H1 (cell line): ENCODE results near the gene SLC17A4. TPM values are rescaled to one million over a fixed set of nuclear protein-coding genes. Genes with fewer than 3 reads are reported as not detected.

Experiments
- CTCF ChIA-PET: fragments of 300-600 bp; sonication (Branson Sonifier 250); formaldehyde crosslinking; loops from one replicate; lab custom pipeline; 2021; ENCODE audit not compliant: partially characterized antibody; lab: Charles Lee
- POLR2A ChIA-PET: fragments of 300-600 bp; sonication (Branson Sonifier 250); formaldehyde crosslinking; loops from one replicate; lab custom pipeline; 2021; ENCODE audit warnings: inconsistent platforms; ENCODE audit not compliant: partially characterized antibody; lab: Charles Lee
- DNase-seq, 2 experiments: peaks; one replicate each; pipeline versions ENCODE4 v3.0.0 to v3.0.0-alpha.2; 2010 to 2022; ENCODE audit warnings: low spot score in 2 of 2, low read depth in 1 of 2, mixed read lengths in 1 of 2
- FAIRE-seq: peaks from 2 replicates; lab custom pipeline; 2011; peaks lifted over from hg19 to GRCh38; lab: Jason Lieb, UNC
- H2AFZ ChIP-seq: 2 replicates; pipeline ENCODE4 v1.8.1; 2012; ENCODE audit warnings: low read length, inconsistent platforms
- H2AK5ac ChIP-seq: 2 replicates; pipeline ENCODE4 v1.6.1; 2013; ENCODE audit warnings: low read depth, low read length
- H2BK120ac ChIP-seq: replicated peaks from 2 replicates; pipeline ENCODE3; 2013; ENCODE audit warnings: low read depth, low read length, inconsistent platforms
- H2BK12ac ChIP-seq: 2 replicates; pipeline ENCODE4 v1.6.1; 2013; ENCODE audit warnings: low read depth, low read length
- H2BK15ac ChIP-seq: 2 replicates; pipeline ENCODE4 v1.6.1; 2013; ENCODE audit warnings: low read length
- H2BK20ac ChIP-seq: 2 replicates; pipeline ENCODE4 v1.6.1; 2013; ENCODE audit warnings: low read length
- H2BK5ac ChIP-seq: 2 replicates; pipeline ENCODE4 v1.6.1; 2013; ENCODE audit warnings: low read depth, low read length
- H3K14ac ChIP-seq: 2 replicates; pipeline ENCODE4 v1.6.1; 2013; ENCODE audit warnings: inconsistent platforms; ENCODE audit not compliant: insufficient read length
- H3K18ac ChIP-seq: 2 replicates; pipeline ENCODE4 v1.6.1; 2013; ENCODE audit warnings: low read length; ENCODE audit errors: extremely low read depth
- H3K23ac ChIP-seq: 2 replicates; pipeline ENCODE4 v1.6.1; 2013; ENCODE audit warnings: inconsistent platforms; ENCODE audit not compliant: insufficient read length
- H3K23me2 ChIP-seq: 2 replicates; pipeline ENCODE4 v1.6.1; 2013; ENCODE audit warnings: low read depth, low read length
- H3K27ac ChIP-seq: 2 replicates; pipeline ENCODE4 v1.6.1; 2011; ENCODE audit warnings: low read depth, low read length, inconsistent platforms
- H3K27me3 ChIP-seq, 4 experiments: replicated peaks in 1 of 4; 1 replicate in 1 of 4; 2 replicates in 3 of 4; pipeline versions ENCODE4 v1.6.1 to v1.8.1; 2011 to 2013; ENCODE audit warnings: low read length in 3 of 4, mild to moderate bottlenecking in 3 of 4, inconsistent platforms in 2 of 4, mixed read lengths in 2 of 4, moderate library complexity in 1 of 4; ENCODE audit not compliant: control insufficient read depth in 3 of 4, insufficient read depth in 3 of 4; ENCODE audit errors: extremely low read depth in 1 of 4
- H3K36me3 ChIP-seq, 4 experiments: 2 replicates each; pipeline versions ENCODE4 v1.6.1 to v1.8.1; 2011 to 2013; ENCODE audit warnings: mild to moderate bottlenecking in 4 of 4, low read length in 3 of 4, moderate library complexity in 2 of 4, control low read depth in 1 of 4, inconsistent platforms in 1 of 4; ENCODE audit not compliant: insufficient read depth in 4 of 4, control insufficient read depth in 2 of 4
- H3K4ac ChIP-seq: replicated peaks from 2 replicates; pipeline ENCODE3; 2013; ENCODE audit warnings: low read length, low read depth, mixed read lengths, inconsistent platforms; ENCODE audit not compliant: insufficient read length
- H3K4me1 ChIP-seq, 4 experiments: replicated peaks in 1 of 4; 1 replicate in 1 of 4; 2 replicates in 3 of 4; pipeline versions ENCODE4 v1.6.1 to v1.8.1; 2011 to 2013; ENCODE audit warnings: low read length in 3 of 4, inconsistent platforms in 2 of 4, mixed read lengths in 1 of 4; ENCODE audit not compliant: insufficient read depth in 4 of 4, control insufficient read depth in 3 of 4
- H3K4me2 ChIP-seq, 2 experiments: 2 replicates each; pipeline versions ENCODE4 v1.6.1 to v1.8.1; 2011 to 2013; ENCODE audit warnings: low read depth in 2 of 2, low read length in 2 of 2, control low read depth in 1 of 2, inconsistent platforms in 1 of 2, mild to moderate bottlenecking in 1 of 2; ENCODE audit not compliant: insufficient read depth in 1 of 2
- H3K4me3 ChIP-seq, 4 experiments: fragments of 200-600, 300-600 bp in 1 of 4; sonication (generic), shearing (Covaris generic), sonication (Bioruptor Twin) in 1 of 4; 2 replicates each; pipeline versions ENCODE4 v1.5.1 to v1.8.1; 2011 to 2016; ENCODE audit warnings: low read length in 4 of 4, low read depth in 3 of 4, control low read depth in 2 of 4, inconsistent platforms in 2 of 4, mild to moderate bottlenecking in 2 of 4, mixed read lengths in 1 of 4, moderate library complexity in 1 of 4; ENCODE audit not compliant: insufficient read depth in 2 of 4; ENCODE audit errors: extremely low read depth in 1 of 4
- H3K56ac ChIP-seq: replicated peaks from 2 replicates; pipeline ENCODE3; 2013; ENCODE audit warnings: low read depth, mild to moderate bottlenecking, mixed read lengths, low read length, inconsistent platforms; ENCODE audit not compliant: insufficient read length
- H3K79me1 ChIP-seq: 2 replicates; pipeline ENCODE4 v1.6.1; 2013; ENCODE audit warnings: low read depth, low read length, control low read depth
- H3K79me2 ChIP-seq, 2 experiments: 2 replicates each; pipeline versions ENCODE4 v1.6.1 to v1.8.1; 2012 to 2013; ENCODE audit warnings: low read length in 2 of 2, mild to moderate bottlenecking in 2 of 2, inconsistent platforms in 1 of 2; ENCODE audit not compliant: insufficient read depth in 2 of 2, control insufficient read depth in 1 of 2
- H3K9ac ChIP-seq, 4 experiments: replicated peaks in 1 of 4; 1 replicate in 1 of 4; 2 replicates in 3 of 4; pipeline versions ENCODE4 v1.6.1 to v1.8.1; 2011 to 2013; ENCODE audit warnings: low read depth in 3 of 4, low read length in 3 of 4, control low read depth in 2 of 4, mild to moderate bottlenecking in 2 of 4, moderate library complexity in 2 of 4, inconsistent platforms in 1 of 4; ENCODE audit errors: extremely low read depth in 1 of 4
- H3K9me3 ChIP-seq, 2 experiments: 2 replicates each; pipeline versions ENCODE4 v1.6.1 to v1.8.1; 2012 to 2013; ENCODE audit warnings: mild to moderate bottlenecking in 2 of 2, moderate library complexity in 2 of 2, control low read depth in 1 of 2, inconsistent platforms in 1 of 2, low read depth in 1 of 2, low read length in 1 of 2, mixed read lengths in 1 of 2; ENCODE audit not compliant: insufficient read depth in 2 of 2
- H4K20me1 ChIP-seq, 2 experiments: replicated peaks in 1 of 2; 2 replicates each; pipeline versions ENCODE3 to v1.8.1; 2011 to 2013; ENCODE audit warnings: inconsistent platforms in 2 of 2, low read length in 2 of 2, mild to moderate bottlenecking in 1 of 2; ENCODE audit not compliant: insufficient read depth in 2 of 2, control insufficient read depth in 1 of 2
- H4K5ac ChIP-seq: 2 replicates; pipeline ENCODE4 v1.6.1; 2013; ENCODE audit warnings: low read length, low read depth, mixed read lengths, inconsistent platforms; ENCODE audit not compliant: insufficient read length
- H4K8ac ChIP-seq: 2 replicates; pipeline ENCODE4 v1.8.0; 2013; ENCODE audit warnings: mild to moderate bottlenecking, moderate library complexity, low read length, inconsistent platforms; ENCODE audit not compliant: insufficient read depth; ENCODE audit errors: extremely low read depth
- H4K91ac ChIP-seq: replicated peaks from 2 replicates; pipeline ENCODE3; 2013; ENCODE audit warnings: low read length, mixed read lengths, inconsistent platforms; ENCODE audit not compliant: insufficient read length
- ATF3 ChIP-seq: IDR thresholded peaks from 2 replicates; pipeline ENCODE4 v1.6.1; 2011; ENCODE audit warnings: low read depth, mild to moderate bottlenecking, low read length; ENCODE audit not compliant: insufficient read depth
- CBX8 ChIP-seq: fragments of 300-800, 300-1000 bp; sonication (generic); IDR thresholded peaks from 2 replicates; pipeline ENCODE4 v1.7.1; 2016; ENCODE audit warnings: low read depth, low read length, borderline replicate concordance
- GABPA ChIP-seq: IDR thresholded peaks from 2 replicates; pipeline ENCODE4 v1.6.1; 2011; ENCODE audit warnings: mild to moderate bottlenecking, low read length, moderate library complexity, borderline replicate concordance; ENCODE audit not compliant: insufficient read depth
- HDAC2 ChIP-seq, 2 experiments: fragments of 300-600 bp in 1 of 2; sonication (generic) in 1 of 2; IDR thresholded peaks; 2 replicates each; pipeline ENCODE4 v1.6.1; 2011 to 2012; ENCODE audit warnings: low read depth in 2 of 2, low read length in 2 of 2, mild to moderate bottlenecking in 2 of 2, moderate library complexity in 2 of 2, borderline replicate concordance in 1 of 2, inconsistent platforms in 1 of 2
- KDM5A ChIP-seq: fragments of 200-600 bp; IDR thresholded peaks from 2 replicates; pipeline ENCODE4 v1.7.1; 2012; ENCODE audit warnings: mild to moderate bottlenecking, low read length, inconsistent platforms, mixed read lengths
- MAFK ChIP-seq: IDR thresholded peaks from 2 replicates; pipeline ENCODE4 v1.6.1; 2012; ENCODE audit warnings: low read depth, mild to moderate bottlenecking, improper control_type of control experiment, low read length
- SIRT6 ChIP-seq: IDR thresholded peaks from one replicate; pipeline ENCODE4 v1.7.1; 2012; ENCODE audit warnings: low read length, inconsistent platforms
- SP2 ChIP-seq: IDR thresholded peaks from 2 replicates; pipeline ENCODE4 v1.6.1; 2012; ENCODE audit warnings: mild to moderate bottlenecking, low read length, inconsistent platforms
- SP4 ChIP-seq: IDR thresholded peaks from 2 replicates; pipeline ENCODE4 v1.6.1; 2012; ENCODE audit warnings: low read length, inconsistent platforms
- WGBS, 2 experiments: shearing (Covaris generic) in 1 of 2; methylation state at CpG; one replicate each; pipeline versions ENCODE4 v1.1.6 to v1.1.7; 2013 to 2015; ENCODE audit warnings: low lambda C conversion rate in 2 of 2, mixed read lengths in 2 of 2, inconsistent platforms in 1 of 2, low coverage in 1 of 2, missing lambda C conversion rate in 1 of 2; ENCODE audit not compliant: insufficient replicate concordance in 2 of 2, insufficient coverage in 1 of 2, insufficient read length in 1 of 2; ENCODE audit errors: extremely low coverage in 1 of 2, missing lambda C conversion rate in 1 of 2; 5-methylcytosine and 5-hydroxymethylcytosine counted together
- polyA plus RNA-seq, 7 experiments: library from polyadenylated mRNA; depleted of rRNA in 3 of 7; stranded (reverse) in 5 of 7; unstranded in 2 of 7; fragments of >200 nt in 5 of 7; fragments of 200-250 nt in 2 of 7; gene quantifications; 1 replicate in 5 of 7; 2 replicates in 1 of 7; 4 replicates in 1 of 7; pipeline versions ENCODE4 v1.2.1 to v1.2.3, GENCODE V29; 2011 to 2013; ENCODE audit warnings: missing spikeins in 2 of 7, mixed read lengths in 2 of 7
- total RNA-seq: library from RNA; stranded (reverse); fragmentation: NEBNext Ultra II Directional; extraction: Animal tissue kit (Norgen Biotek cat#: 25700); gene quantifications from 2 replicates; pipeline ENCODE4 v1.2.1, GENCODE V29; 2021

SLC17A4 gene
- total and polyA plus RNA-seq, 2 of the 8 experiments (the other 6 are each of a cell fraction or from before 2014, with no cell fraction given): not detected

- Histone ChIP-seq H3K79me2 (no peaks in the 10 kb centered on the region), H2BK15ac (no peak overlapping the region), H2BK12ac (no peak overlapping the region), H3K14ac (no peak overlapping the region), H3K56ac (no peak overlapping the region), H2BK5ac (no peak overlapping the region), H3K4ac (no peak overlapping the region), H4K5ac (no peak overlapping the region), H3K4me2 (no peak overlapping the region), H2BK120ac (no peak overlapping the region), H2AFZ (peak overlapping the region; percentile 34; the same call in 1 of the 2 replicates), H4K8ac (no peak overlapping the region), H3K27ac (no peak overlapping the region), H3K4me1 (peaks cover 0 to 4% (median 3%) of the 10 kb centered on the region in 4 experiments; a peak in 5 of 7 replicates), H4K91ac (no peak overlapping the region), H4K20me1 (no peaks in the 10 kb centered on the region), H3K27me3 (no peaks in the 10 kb centered on the region), H3K4me3 (no peak overlapping the region), H3K9ac (no peak overlapping the region), H3K18ac (no peak overlapping the region), H3K23ac (no peak overlapping the region), H3K9me3 (no peaks in the 10 kb centered on the region), H3K36me3 (no peaks in the 10 kb centered on the region), H3K23me2 (no peaks in the 10 kb centered on the region; the same call in 1 of the 2 replicates), H2AK5ac (no peak overlapping the region), H2BK20ac (no peak overlapping the region; the same call in 1 of the 2 replicates), H3K79me1 (no peaks in the 10 kb centered on the region)
- 98% methylated on average over 2 of the region's 2 CpGs; no CpG with 5 or more reads in 1 of the 2 experiments for WGBS, 2 experiments
- ChIA-PET POLR2A (no interaction called here), CTCF (interaction anchor here (0.5 to 1.2 kb wide), 4 partner anchors 66 to 137 kb away, joined by 3 to 4 read pairs (median 4); no protein-coding TSS in a partner anchor)
- FAIRE-seq (no peak), DNase-seq (no peak)
- TF ChIP-seq GABPA (no peak), SP4 (no peak), HDAC2 (IDR thresholded peaks at IDR 0.05; ENCODE audit: borderline replicate concordance in 1 of 2, low read depth in 2 of 2, low read length in 2 of 2) (no peak), ATF3 (no peak), KDM5A (no peak), MAFK (no peak), SIRT6 (no peak), CBX8 (no peak), SP2 (no peak)
Measured at GRCh38 chr6:25816252-25816651, 61.7 kb downstream of the SLC17A4 start.
